Panc1 (cell line): ENCODE data around the gene EDC3. TPM values are rescaled to one million over a fixed set of nuclear protein-coding genes. Genes with fewer than 3 reads are reported as not detected.

Experiments used
- ATAC-seq: fragments of 200-7000 bp; cut with Tn5 transposase; 2 replicates; pipeline ENCODE4 v1.9.1; 2020; ENCODE audit warnings: mild to moderate bottlenecking, moderate library complexity
- BruUV-seq: library from RNA; stranded (reverse); fragments of 400-500 nt; replicated peaks from 2 replicates; lab custom pipeline; 2021; lab: Mats Ljungman, UMichigan
- CTCF ChIA-PET: fragments of 300-600 bp; sonication (Branson Sonifier 250); formaldehyde crosslinking; loops from one replicate; lab custom pipeline; 2022; ENCODE audit warnings: antibody characterized with exemption; lab: Charles Lee
- POLR2A ChIA-PET: fragments of 300-600 bp; sonication (Branson Sonifier 250); formaldehyde crosslinking; loops from one replicate; lab custom pipeline; 2022; ENCODE audit warnings: antibody characterized with exemption; lab: Charles Lee
- DNase-seq: peaks from one replicate; pipeline ENCODE4 v3.0.0-alpha.2; 2010; ENCODE audit warnings: low read depth, low spot score
- H3K27ac ChIP-seq: 2 replicates; pipeline ENCODE4 v1.5.1; 2011; ENCODE audit warnings: mild to moderate bottlenecking, low read length, inconsistent platforms
- H3K27me3 ChIP-seq: fragments of 200-500 bp; sonication (Bioruptor generic); 2 replicates; pipeline ENCODE4 v1.6.0; 2014; ENCODE audit warnings: low read length, inconsistent platforms; ENCODE audit not compliant: control insufficient read depth, insufficient read depth
- H3K36me3 ChIP-seq: fragments of 200-500 bp; sonication (Bioruptor generic); 2 replicates; pipeline ENCODE4 v1.5.1; 2014; ENCODE audit warnings: inconsistent platforms, mild to moderate bottlenecking, low read length, moderate library complexity; ENCODE audit not compliant: control insufficient read depth, insufficient read depth
- H3K4me1 ChIP-seq: 2 replicates; pipeline ENCODE4 v1.5.1; 2011; ENCODE audit warnings: inconsistent platforms, mild to moderate bottlenecking, low read length, moderate library complexity; ENCODE audit not compliant: control insufficient read depth, insufficient read depth
- H3K4me3 ChIP-seq, 2 experiments: 2 replicates each; pipeline ENCODE4 v1.5.1; 2011 to 2012; ENCODE audit warnings: low read depth in 2 of 2, low read length in 2 of 2, mild to moderate bottlenecking in 2 of 2, inconsistent platforms in 1 of 2, moderate library complexity in 1 of 2
- H3K9me3 ChIP-seq: fragments of 200-500 bp; sonication (Bioruptor generic); 2 replicates; pipeline ENCODE4 v1.5.1; 2014; ENCODE audit warnings: low read depth, mild to moderate bottlenecking, inconsistent platforms, low read length, moderate library complexity; ENCODE audit not compliant: control insufficient read depth, insufficient read depth
- CTCF ChIP-seq: fragments of 450-650 bp; IDR thresholded peaks from 2 replicates; pipeline ENCODE4 v1.5.1; 2017; ENCODE audit warnings: mild to moderate bottlenecking
- POLR2AphosphoS5 ChIP-seq: IDR thresholded peaks from 2 replicates; pipeline ENCODE4 v1.6.1; 2012; ENCODE audit warnings: mild to moderate bottlenecking, low read depth, low read length, moderate library complexity
- SIN3A ChIP-seq: IDR thresholded peaks from 2 replicates; pipeline ENCODE4 v1.6.1; 2012; ENCODE audit warnings: low read depth, mild to moderate bottlenecking, low read length, moderate library complexity, borderline replicate concordance; ENCODE audit not compliant: insufficient read depth
- TCF7L2 ChIP-seq: IDR thresholded peaks from 2 replicates; pipeline ENCODE4 v1.6.1; 2011; ENCODE audit warnings: mild to moderate bottlenecking, low read depth, low read length, inconsistent platforms
- in situ Hi-C: cut with HindIII; loops from 2 replicates; pipeline ENCODE4 v1.10.0; 2016; ENCODE audit warnings: low sequenced_read_pairs, low pct_unique_long_range_greater_than_20kb
- intact Hi-C: fragments of 100-400 bp; cut with micrococcal nuclease; formaldehyde crosslinking; loops from one replicate; pipeline ENCODE4 v1.10.0; 2022; ENCODE audit not compliant: unreplicated experiment
- total RNA-seq: library from RNA; stranded (reverse); gene quantifications from one replicate; pipeline ENCODE4 v1.2.1, GENCODE V29; 2021; ENCODE audit not compliant: unreplicated experiment
- TF ChIP-seq, protein P1 (sequence below), 2 experiments: IDR thresholded peaks; 2 replicates each; pipeline ENCODE4 v1.6.1; 2011 to 2012; ENCODE audit warnings: low read depth in 2 of 2, control low read depth in 1 of 2, low read length in 1 of 2, mild to moderate bottlenecking in 1 of 2, moderate library complexity in 1 of 2; ENCODE audit not compliant: insufficient read depth in 1 of 2

Gene EDC3
- total RNA-seq, 1 experiment from 2014 or later: 45.5 TPM

DNA sequence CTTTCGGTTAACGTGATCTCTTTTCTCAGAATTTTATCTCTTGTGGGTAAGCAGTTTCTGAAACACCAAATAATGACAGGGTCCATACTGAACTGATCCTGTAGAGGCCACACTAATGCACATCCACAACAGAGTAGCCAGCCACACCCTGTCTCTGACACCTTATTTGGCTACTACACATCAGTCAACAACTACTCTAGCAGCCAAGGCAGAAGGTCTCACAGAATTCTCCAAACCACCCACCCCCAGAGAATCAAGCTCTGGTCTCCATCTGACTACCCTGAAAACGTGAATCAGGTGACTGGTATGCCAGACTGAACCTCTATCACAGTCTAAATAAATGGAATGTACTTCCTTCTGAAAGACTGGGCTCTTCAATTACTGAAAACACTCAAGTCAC, 38.0 kb downstream of the EDC3 start:
- no peak overlapping the region for H3K27ac ChIP-seq
- BruUV-seq: no TSS peak
- DNase-seq (no peak), ATAC-seq (no peak)
- no peaks in the 10 kb centered on the region for H3K4me1 ChIP-seq
- no peak overlapping the region for H3K4me3 ChIP-seq
- intact Hi-C loops (no loop called here), in situ Hi-C loops (no loop called here)
- no peaks in the 10 kb centered on the region for H3K36me3 ChIP-seq
- no peaks in the 10 kb centered on the region for H3K27me3 ChIP-seq
- ChIA-PET CTCF (no interaction called here), POLR2A (interaction anchor here (0.5 kb wide), 1 partner anchor 74 kb away, joined by 6 read pairs; no protein-coding TSS in a partner anchor)
- no peak for TF ChIP-seq TCF7L2
- no peak for TF ChIP-seq POLR2AphosphoS5
- TF ChIP-seq SIN3A: no peak
- TF ChIP-seq, protein P1, sequence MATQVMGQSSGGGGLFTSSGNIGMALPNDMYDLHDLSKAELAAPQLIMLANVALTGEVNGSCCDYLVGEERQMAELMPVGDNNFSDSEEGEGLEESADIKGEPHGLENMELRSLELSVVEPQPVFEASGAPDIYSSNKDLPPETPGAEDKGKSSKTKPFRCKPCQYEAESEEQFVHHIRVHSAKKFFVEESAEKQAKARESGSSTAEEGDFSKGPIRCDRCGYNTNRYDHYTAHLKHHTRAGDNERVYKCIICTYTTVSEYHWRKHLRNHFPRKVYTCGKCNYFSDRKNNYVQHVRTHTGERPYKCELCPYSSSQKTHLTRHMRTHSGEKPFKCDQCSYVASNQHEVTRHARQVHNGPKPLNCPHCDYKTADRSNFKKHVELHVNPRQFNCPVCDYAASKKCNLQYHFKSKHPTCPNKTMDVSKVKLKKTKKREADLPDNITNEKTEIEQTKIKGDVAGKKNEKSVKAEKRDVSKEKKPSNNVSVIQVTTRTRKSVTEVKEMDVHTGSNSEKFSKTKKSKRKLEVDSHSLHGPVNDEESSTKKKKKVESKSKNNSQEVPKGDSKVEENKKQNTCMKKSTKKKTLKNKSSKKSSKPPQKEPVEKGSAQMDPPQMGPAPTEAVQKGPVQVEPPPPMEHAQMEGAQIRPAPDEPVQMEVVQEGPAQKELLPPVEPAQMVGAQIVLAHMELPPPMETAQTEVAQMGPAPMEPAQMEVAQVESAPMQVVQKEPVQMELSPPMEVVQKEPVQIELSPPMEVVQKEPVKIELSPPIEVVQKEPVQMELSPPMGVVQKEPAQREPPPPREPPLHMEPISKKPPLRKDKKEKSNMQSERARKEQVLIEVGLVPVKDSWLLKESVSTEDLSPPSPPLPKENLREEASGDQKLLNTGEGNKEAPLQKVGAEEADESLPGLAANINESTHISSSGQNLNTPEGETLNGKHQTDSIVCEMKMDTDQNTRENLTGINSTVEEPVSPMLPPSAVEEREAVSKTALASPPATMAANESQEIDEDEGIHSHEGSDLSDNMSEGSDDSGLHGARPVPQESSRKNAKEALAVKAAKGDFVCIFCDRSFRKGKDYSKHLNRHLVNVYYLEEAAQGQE (IDR thresholded peaks at IDR 0.05; ENCODE audit: insufficient read depth in 1 of 2, low read depth in 2 of 2, low read length in 1 of 2): no peak
- no peak for TF ChIP-seq CTCF
- no peaks in the 10 kb centered on the region for H3K9me3 ChIP-seq

GRCh38 chr15:74656935-74657535, 38.8 kb downstream of the EDC3 start:
- CTCF ChIA-PET: no interaction called here

More at GRCh38 chr15:74656935-74657535, 38.8 kb downstream of the EDC3 start:
- in situ Hi-C loops: no loop called here
- no peaks in the 10 kb centered on the region for H3K9me3 ChIP-seq
- no peaks in the 10 kb centered on the region for H3K36me3 ChIP-seq
- H3K27me3 ChIP-seq: no peaks in the 10 kb centered on the region
- DNase-seq: no peak
- H3K4me1 ChIP-seq: no peaks in the 10 kb centered on the region
- ATAC-seq: no peak
- TF ChIP-seq SIN3A (no peak), CTCF (no peak), TCF7L2 (no peak), POLR2AphosphoS5 (no peak)
- TF ChIP-seq, protein P1 (IDR thresholded peaks at IDR 0.05; ENCODE audit: insufficient read depth in 1 of 2, low read depth in 2 of 2, low read length in 1 of 2): no peak
- BruUV-seq: no TSS peak
- POLR2A ChIA-PET: no interaction called here
- no peak overlapping the region for H3K27ac ChIP-seq
- no peak overlapping the region for H3K4me3 ChIP-seq
- intact Hi-C loops: no loop called here
